ENCODE data around the gene RASA2.
"Not testable (repeated sequence)": the region's sequence is repeated elsewhere in the genome, so short reads cannot be mapped to it uniquely, and the experiment has no call there.

The RASA2 gene

DNA sequence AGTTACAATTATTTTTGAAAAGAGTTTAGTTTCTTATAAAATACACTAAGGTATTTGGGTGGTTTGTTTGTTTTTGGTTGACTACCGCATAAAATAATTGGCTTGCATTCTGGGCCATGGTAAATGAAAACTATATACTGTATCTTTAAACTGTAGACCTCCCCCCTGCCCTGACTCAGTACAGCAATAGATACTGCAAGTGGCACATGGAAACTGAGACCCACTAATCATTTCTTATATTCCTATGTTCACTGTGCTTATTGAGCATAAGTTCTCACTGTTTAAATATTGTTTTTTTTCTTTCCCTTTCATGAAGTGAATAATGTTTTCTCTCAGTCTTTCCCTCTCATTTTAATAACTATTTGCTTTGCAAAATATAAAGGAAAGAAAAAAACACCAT, 45.8 kb downstream of the RASA2 start:
- no peak for DNase-seq (ENCODE audit: low read depth, low spot score)

DNA sequence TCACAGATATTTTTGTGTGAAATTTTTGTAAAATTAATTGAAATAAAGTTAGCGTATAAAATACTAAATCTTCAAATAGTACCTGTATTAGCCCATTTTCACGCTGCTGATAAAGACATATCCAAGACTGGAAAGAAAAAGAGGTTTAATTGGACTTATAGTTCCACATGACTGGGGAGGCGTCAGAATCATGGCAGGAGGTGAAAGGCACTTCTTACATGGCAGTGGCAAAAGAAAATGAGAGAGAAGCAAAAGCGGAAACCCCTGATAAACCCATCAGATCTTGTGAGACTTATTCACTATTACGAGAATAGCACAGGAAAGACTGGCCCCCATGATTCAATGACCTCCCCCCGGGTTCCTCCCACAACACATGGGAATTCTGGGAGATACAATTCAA, 49.2 kb downstream of the RASA2 start:
- not testable (repeated sequence) for DNase-seq (ENCODE audit: low read depth, low spot score)

DNA sequence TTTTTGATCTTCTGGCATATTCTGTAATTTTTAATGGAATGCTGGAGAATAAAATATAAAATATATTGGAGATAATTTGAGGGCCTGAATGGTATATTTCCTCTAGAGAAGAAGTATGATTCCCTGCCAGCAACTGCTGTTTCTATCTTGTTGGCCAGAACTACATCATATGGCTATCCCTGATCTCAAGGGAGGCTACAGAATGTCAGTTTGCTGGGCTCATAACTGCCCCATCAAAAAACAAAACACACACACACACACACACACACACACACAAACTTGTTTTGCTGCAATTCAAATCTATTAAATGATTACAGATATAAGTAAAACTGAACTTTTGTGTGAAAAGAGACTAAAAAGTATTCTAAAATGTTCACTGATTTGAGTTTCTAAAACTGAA, 51.0 kb downstream of the RASA2 start:
- DNase-seq (ENCODE audit: low read depth, low spot score): no peak

DNA sequence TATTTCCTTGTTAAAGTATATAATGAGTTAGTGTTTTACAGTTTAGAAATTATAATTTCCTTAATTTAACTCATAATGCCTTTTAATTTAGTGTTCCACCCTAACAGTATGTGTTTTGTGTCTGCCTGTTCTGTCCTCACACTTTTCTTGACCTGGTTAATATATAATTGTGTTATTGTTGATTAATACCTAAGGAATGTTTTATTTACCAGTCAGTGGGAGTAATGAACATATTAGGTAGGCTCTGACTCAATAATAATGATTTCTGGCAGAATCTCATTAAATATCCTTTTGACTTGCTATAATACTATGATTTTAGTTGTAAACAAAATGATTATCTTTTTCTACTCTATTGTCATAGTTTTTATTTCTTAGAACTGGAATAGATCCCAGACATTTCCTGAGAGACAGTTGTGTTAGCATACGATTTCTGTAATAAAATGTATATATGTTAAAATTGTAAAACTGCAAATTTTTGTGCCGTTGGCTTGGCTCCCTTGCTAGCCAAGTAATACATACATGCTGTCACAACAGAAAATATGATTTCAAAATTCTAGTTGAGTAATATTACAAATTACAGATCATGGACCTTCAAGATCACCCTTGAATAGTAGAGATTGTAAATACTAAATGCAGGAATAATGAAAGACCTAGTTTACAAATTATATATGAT, 51.9 kb downstream of the RASA2 start:
- no peak for DNase-seq (ENCODE audit: low read depth, low spot score)

DNA sequence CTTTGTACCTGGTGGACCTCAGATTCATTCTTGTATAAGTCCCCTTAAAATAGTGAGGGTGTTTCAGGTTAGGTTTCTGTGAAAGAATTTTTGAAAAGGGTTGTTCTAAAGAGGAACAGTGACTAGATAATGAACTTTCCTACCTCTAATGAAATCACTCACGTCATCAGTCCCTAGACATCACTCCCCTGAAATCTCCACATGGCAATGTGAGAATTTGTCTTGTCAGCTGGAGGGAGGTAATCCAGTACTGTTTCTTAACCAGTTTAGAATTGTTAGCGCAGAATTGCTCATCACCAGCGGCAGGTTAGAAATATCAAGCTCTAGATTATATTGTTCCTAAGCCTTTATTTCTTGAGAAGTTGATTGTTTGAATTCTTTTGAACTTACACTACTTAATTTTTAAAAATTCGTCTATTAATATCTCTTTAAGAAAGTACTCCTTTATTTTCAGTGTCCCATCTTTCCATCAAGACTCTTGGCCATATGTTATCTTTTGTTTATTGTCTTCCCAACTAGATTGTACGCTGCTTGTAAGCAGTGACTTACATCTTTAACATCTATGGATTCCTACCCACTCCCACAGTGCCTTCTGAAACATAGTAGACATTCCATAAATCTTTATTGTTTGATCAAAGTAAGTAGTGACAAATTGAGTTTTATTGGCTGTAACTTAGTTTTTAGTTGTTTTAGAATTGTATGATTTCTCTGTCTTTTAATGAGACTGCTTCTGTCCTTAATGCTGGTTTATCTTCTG, 52.8 kb downstream of the RASA2 start:
- no peak for DNase-seq (ENCODE audit: low read depth, low spot score)

DNA sequence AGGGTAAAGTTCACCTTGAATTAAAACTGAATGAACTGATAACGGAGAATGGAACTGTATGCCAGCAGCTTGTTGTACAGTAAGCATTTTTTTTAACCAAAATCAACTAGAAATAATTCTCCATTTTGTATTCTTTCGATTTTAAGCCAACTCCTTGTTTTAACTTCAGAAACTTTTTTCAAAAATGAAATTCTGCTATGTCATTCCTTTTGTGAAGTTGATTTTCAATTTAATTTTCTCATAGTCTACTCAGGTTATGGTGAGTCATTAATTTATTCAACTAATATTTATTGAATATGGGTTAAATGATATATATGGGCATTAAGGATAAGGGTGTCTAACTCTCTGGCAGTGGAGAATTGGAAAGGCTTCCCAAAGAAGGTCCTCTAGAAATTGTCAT, 53.7 kb downstream of the RASA2 start:
- no peak for DNase-seq (ENCODE audit: low read depth, low spot score)

DNA sequence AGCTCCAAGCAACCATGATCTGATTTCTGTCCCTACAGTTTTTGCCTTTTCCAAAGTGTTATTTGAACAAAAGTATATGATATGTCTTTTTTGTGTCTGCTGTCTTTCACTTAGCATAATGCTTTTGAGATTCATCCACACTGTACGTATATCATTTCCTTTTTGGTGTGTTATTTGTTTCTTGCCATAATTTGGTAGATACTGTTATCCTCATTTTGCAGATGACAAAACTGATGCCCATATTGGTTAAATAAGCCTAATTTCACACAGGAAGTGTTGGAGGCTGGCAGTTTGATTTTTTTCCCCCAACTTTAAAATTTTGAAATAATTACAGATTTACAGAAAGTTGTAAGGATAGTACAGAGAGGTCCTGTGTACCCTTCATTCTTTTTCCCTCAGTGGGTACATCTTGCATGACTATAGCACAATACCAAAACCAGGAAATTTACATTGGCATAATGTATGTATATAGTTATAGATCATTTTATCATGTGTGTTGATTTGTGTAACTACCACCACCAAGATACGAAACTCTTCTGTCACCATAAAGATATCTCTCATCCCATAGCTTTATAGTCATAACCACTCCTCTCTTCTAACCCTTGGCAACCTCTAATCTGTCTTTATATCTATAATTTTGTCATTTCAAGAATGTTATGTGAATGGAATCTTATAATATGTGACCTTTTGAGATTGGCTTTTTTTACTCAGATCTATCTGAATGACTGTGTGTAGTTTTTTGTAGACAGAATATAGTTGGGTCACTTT, 55.6 kb downstream of the RASA2 start:
- DNase-seq (ENCODE audit: low read depth, low spot score): no peak

DNA sequence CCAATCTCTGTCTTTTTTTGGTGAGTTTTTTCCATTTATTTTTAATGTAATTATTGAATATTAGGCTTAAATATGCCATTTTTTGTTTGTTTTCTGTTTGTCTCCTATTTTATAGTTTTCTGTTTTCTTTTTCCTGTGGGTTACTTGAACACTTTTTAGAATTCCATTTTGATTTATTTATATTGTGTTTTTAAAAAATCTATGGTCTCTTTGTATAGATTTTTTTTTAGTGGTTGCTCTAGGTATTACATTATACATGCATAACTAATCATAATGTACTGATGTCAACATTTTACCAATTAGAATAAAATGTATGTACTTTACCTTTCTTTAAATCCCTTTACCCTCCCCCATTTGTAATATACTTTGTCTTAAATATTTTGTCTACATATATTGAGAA, 56.2 kb downstream of the RASA2 start:
- no peak for DNase-seq (ENCODE audit: low read depth, low spot score)

DNA sequence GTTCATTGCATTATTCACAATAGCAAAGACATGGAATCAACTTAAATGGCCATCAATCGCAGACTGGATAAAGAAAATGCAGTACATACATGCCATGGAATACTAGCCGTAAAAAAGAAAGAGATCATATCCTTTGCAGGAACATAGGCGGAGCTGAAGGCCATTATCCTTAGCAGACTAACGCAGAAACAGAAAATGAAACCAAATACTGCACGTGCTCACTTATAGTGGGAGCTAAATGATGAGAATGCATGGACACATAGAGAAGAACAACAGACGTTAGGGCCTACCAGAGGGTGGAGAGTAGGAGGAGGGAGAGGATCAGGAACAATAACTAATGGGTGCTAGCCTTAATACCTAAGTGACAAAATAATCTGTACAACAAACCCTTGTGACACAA, 57.9 kb downstream of the RASA2 start:
- no peak for DNase-seq (ENCODE audit: low read depth, low spot score)

DNA sequence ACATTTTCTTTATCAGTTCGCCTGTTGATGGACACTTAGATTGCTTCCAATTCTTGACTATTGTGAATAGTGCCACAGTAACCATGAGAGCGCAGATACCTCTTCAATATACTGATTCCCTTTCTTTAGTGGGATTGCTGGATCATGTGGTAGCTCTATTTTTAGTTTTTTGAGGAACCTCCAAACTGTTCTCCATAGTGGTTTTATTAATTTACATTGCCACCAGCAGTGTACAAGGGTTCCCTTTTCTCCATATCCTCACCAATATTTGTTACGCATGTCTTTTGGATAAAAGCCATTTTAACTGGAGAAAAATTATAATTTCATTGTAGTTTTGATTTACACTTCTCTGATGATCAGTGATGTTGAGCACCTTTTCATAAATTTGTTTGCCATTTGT, 59.3 kb downstream of the RASA2 start:
- no peak for DNase-seq (ENCODE audit: low read depth, low spot score)

DNA sequence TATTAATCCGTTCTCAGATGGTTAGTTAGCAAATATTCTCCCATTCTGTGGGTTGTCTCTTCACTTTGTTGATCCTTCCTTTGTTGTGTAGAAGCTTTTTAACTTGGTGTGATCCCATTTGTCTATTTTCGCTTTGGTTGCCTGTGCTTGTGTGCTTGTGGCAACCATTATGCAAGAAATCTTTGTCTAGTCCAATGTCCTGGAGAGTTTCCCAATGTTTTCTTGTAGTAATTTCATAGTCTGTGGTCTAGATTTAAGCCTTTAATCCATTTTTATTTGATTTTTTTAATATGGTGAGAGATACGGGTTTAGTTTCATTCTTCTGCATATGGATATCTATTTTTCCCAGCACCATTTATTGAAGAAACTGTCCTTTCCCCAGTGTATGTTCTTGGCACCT, 59.8 kb downstream of the RASA2 start:
- no peak for DNase-seq (ENCODE audit: low read depth, low spot score)

DNA sequence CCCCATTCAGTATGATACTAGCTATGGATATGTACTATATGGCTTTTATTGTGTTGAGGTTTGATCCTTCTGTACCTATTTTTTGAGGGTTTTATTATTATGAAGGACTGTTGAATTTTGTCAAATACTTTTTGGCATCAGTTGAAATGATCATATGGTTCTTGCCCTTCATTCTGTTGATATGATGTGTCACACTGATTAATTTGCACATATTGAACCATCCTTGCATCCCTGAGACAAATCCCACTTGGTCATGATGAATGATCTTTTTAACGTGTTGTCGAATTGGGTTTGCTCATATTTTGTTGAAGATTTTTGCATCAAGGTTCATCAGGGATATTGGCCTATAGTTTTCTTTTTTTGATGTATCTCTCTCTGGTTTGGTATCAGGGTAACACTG, 61.0 kb downstream of the RASA2 start:
- DNase-seq (ENCODE audit: low read depth, low spot score): no peak

DNA sequence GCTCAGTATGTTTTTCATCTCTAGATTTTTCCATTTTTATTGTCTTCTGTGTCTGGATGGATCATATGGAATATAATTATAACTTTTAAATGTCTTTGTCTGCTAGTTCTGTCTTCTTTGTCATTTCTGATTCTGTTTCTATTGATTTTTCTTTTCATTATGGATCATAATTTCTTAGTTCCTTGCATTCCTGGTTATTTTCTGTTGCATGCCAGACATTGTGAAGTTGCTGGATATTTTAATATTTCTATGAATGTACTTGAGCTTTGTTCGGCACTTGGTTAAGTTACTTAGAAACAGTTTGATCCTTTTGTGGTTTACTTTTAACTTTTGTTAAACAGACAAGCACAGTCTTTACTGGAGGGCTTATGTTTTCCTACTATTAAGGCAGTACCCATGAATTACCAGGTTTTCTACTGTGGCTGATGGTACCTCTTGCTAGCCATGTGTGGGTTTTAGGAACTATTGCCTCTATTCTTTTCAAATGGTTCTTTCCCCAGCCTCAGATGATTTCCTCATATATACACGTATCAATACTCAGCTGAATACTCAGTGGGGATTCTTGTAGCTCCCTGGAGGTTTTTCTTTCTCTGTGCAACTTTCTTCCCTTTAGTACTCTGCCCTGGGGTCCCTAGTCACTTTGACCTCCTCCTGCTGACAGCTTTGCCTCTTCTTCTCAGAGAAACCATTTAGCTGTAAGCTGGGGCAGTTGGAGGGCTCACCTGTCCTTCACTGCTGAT, 64.3 kb downstream of the RASA2 start:
- DNase-seq (ENCODE audit: low read depth, low spot score): no peak

DNA sequence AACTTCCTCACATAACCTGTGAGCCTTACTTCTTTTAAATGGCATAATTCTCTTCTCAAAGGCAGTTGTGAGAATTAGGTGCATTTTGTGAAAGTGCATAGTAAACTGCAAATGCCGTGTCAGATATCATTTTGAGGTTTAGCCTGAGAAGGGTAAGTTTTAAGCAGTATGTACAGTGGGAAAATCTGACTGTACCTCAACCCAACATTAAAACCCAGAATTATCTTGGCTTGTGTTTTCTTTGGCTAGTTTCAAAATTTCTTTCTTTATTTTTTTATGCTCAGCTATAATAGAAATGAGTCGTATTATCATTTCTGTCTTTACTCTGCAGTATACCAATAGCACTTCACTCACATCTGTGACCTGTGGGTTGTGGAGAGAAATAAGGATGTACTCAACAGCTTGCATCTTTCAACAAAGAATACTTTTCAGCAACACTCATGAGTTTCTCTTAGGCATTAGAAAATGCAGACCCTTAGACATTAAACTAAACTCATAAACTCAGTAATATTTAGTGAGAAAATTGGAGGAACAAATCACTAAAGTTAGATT, 65.7 kb downstream of the RASA2 start:
- DNase-seq (ENCODE audit: low read depth, low spot score): no peak

DNA sequence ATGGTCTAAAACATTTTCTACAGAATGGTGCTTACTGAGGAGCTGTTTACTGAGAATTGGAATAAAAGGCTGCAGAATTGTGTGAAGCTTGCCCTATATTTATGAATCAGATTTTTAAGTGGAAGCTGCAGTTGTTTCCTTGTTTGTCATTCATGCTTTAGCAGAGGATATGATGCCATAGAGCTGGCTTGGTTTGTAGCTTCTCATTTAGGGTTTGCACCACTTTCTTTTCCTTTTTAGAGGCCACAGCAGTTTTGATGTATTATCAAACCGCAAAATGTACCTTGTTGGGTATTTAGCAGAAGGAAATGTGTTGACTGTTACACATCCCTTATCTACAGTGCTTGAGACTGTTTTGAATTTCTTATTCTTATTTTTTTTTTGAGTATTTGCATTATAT, 66.2 kb downstream of the RASA2 start:
- DNase-seq (ENCODE audit: low read depth, low spot score): no peak

DNA sequence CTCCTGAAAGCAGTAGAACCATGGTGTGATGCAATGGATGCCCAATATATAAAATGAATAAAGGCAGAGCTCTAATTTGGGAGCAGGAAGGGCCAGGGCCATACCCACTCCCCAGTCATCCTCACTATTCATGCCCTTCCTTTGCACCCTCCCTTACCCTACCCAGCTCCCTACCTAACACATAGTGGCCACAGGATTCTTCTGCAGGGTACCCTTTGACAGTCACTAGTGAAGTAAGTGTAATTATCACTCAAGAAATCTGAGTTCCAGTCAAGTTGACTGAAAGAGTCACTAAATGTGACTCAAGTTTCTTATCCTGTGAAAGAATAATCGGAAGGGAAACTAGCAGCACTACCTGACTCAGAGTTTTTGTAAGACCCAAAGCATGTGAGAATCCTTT, 69.2 kb downstream of the RASA2 start:
- no peak for DNase-seq (ENCODE audit: low read depth, low spot score)

DNA sequence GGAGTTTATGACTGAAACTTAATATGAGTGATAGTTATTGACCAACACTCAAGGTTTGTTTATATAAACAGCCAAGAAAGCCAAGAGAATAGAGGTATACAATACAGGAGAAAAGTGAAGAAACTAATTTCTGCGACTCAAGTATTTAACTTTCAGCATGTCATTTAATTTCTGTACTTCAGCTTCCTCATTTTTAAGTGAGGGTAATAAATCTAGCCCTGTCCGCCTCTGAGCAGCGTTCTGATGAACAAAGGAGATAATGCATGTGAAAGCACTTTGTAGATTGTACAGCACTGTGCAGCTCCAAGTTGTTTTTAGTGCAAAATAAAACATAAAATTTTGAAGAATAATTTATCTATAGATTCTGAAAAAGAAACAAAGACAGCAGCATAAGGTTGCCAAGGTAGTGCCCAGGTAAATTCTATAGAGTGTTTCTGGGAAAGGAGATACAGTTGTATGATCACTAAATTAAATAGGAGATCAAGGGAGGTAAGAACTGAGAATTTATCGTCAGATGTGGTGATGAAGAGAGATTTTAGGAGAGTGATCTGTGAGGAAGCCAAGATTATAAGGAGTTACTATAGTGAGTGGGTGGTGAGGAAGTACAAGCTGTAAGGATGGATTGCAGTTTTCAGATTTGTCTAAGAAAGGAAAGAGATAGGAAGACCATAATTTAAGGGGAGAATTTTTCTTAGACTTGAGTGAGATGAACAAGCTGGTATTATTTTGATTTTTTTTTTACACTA, 71.3 kb downstream of the RASA2 start:
- no peak for DNase-seq (ENCODE audit: low read depth, low spot score)

DNA sequence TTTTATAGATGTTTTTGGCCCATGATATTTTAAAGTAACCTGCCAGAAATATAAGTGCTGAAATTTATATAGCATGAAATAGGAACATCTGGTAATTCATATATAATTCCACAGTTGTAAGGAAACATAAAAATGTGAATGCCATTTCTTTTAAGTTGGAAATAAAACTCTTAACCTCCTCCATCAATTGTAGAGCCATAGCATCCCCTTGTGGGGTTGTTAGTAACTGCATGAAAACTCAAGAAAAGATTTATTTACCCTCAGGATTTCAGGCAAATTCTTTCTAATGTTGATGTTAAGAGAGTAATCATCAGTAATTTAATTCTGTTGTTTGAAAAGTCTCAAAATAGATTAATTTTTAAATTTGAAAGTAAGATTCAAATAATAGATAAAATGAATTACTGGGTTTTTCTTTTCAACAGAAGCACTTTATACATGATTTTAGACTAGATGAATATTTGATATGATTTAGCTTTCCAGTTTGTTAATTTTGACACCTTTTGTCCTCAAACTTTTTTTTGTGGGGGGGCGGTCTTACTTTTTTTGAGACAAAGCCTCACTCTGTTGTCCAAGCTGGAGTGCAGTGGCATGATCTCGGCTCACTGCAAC, 74.7 kb downstream of the RASA2 start:
- peak; percentile 72 for DNase-seq (ENCODE audit: low read depth, low spot score)

DNA sequence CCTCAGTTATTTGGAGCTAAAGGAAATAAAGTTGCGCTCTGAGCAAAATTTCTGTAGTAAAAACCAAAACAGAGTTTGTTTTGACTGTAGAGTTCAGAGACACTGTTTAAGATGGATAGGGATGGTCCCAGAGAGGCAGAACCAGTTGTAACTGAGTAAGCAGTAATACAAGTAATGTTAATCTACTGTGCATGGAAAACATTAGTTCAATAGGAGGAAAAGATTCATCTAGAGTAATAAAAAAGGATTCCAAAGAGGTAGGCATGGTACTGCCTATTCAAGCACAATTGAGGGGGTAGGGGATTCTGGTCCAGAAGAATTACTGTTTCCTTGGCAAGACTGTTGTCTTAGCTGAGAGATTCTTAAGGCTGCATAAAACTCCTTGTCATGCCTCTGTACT, 77.4 kb downstream of the RASA2 start:
- DNase-seq (ENCODE audit: low read depth, low spot score): no peak

DNA sequence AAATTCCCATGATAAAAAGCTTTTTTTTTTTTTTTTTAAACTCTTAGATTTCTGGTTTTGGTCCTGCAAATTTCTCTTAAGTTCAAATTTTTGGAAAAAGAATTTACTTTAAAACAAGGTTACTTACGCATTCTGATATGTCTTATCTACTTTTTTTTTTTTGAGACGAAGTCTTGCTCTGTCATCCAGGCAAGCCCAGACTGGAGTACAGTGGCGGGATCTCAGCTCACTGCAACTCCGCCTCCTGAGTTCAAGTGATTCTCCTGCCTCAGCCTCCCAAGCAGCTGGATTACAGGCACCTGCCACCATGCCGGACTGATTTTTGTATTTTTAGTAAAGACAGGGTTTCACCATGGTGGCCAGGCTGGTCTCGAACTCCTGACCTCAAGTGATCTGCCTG, 83.2 kb downstream of the RASA2 start:
- no peak for DNase-seq (ENCODE audit: low read depth, low spot score)

All from smooth muscle cell of the brain vasculature (primary cell).